ENCODE data around the gene STX1B. TPM values are rescaled to one million over a fixed set of nuclear protein-coding genes. Genes with fewer than 3 reads are reported as not detected.

Gene STX1B
- total RNA-seq, 2 experiments from 2014 or later = 0.47 to 2.1 TPM

GRCh38 chr16:31042866-31043265 lies 32.4 kb upstream of the STX1B start:
- Histone ChIP-seq H3K36me3 (ENCODE audit: insufficient read depth, low read length) (no peaks in the 10 kb centered on the region; the same call in 1 of the 2 replicates), H3K9me2 (ENCODE audit: insufficient read depth, low read length) (no peaks in the 10 kb centered on the region), H3K4me1 (ENCODE audit: insufficient read depth, low read length, poor library complexity, severe bottlenecking) (no peaks in the 10 kb centered on the region), H3K4me2 (ENCODE audit: low read length) (no peak overlapping the region), H4K20me1 (ENCODE audit: insufficient read depth, low read length) (no peaks in the 10 kb centered on the region), H3K79me2 (ENCODE audit: insufficient read depth, low read depth, low read length) (no peaks in the 10 kb centered on the region), H3K9me3 (ENCODE audit: low read length) (no peaks in the 10 kb centered on the region), H3K27ac (ENCODE audit: low read depth, low read length, poor library complexity, severe bottlenecking) (no peak overlapping the region), H2AFZ (ENCODE audit: low read length) (no peak overlapping the region), H3K4me3 (ENCODE audit: low read depth, low read length, poor library complexity, severe bottlenecking) (no peak overlapping the region)
- no peak for DNase-seq (ENCODE audit: low spot score)
- intact Hi-C loops (cut with micrococcal nuclease; ENCODE audit: unreplicated experiment) = no loop called here
- BruUV-seq (replicated peaks) = no TSS peak
- ChIA-PET POLR2A (interaction anchor here (0.5 kb wide), 1 partner anchor 40 kb away, joined by 3 read pairs; no protein-coding TSS in a partner anchor), CTCF (ENCODE audit: unreplicated experiment) (interaction anchor here (0.6 kb wide), 1 partner anchor 9 kb away, joined by 3 read pairs; the partner anchor contains the start of gene STX4)
- TF ChIP-seq EZH2phosphoT487 (IDR thresholded peaks at IDR 0.05; ENCODE audit: borderline replicate concordance, low read depth, low read length) = no peak
- no peak for TF ChIP-seq CTCF (conservative IDR thresholded peaks at IDR 0.05; ENCODE audit: low read length)

GRCh38 chr16:31038993-31039392 lies 28.6 kb upstream of the STX1B start:
- ChIA-PET POLR2A (interaction anchor here (0.5 kb wide), 1 partner anchor 21 kb away, joined by 3 read pairs; no protein-coding TSS in a partner anchor), CTCF (ENCODE audit: unreplicated experiment) (no interaction called here)
- intact Hi-C loops (cut with micrococcal nuclease; ENCODE audit: unreplicated experiment) = no loop called here
- no peak for DNase-seq (ENCODE audit: low spot score)
- Histone ChIP-seq H3K79me2 (ENCODE audit: insufficient read depth, low read depth, low read length) (no peaks in the 10 kb centered on the region; the same call in 1 of the 2 replicates), H4K20me1 (ENCODE audit: insufficient read depth, low read length) (no peaks in the 10 kb centered on the region), H3K27ac (ENCODE audit: low read depth, low read length, poor library complexity, severe bottlenecking) (no peak overlapping the region), H3K4me3 (ENCODE audit: low read depth, low read length, poor library complexity, severe bottlenecking) (no peak overlapping the region), H3K4me1 (ENCODE audit: insufficient read depth, low read length, poor library complexity, severe bottlenecking) (peaks cover 5% of the 10 kb centered on the region), H3K9me2 (ENCODE audit: insufficient read depth, low read length) (no peaks in the 10 kb centered on the region), H3K36me3 (ENCODE audit: insufficient read depth, low read length) (peaks cover 4% of the 10 kb centered on the region; the same call in 1 of the 2 replicates), H3K9me3 (ENCODE audit: low read length) (no peaks in the 10 kb centered on the region), H3K4me2 (ENCODE audit: low read length) (no peak overlapping the region), H2AFZ (ENCODE audit: low read length) (no peak overlapping the region)
- TF ChIP-seq EZH2phosphoT487 (IDR thresholded peaks at IDR 0.05; ENCODE audit: borderline replicate concordance, low read depth, low read length) = no peak
- no peak for TF ChIP-seq CTCF (conservative IDR thresholded peaks at IDR 0.05; ENCODE audit: low read length)
- no TSS peak for BruUV-seq (replicated peaks)

- DNase-seq (ENCODE audit: low spot score) = no peak
- no peak overlapping the region for H3K27ac ChIP-seq (ENCODE audit: low read depth, low read length, poor library complexity, severe bottlenecking)
- intact Hi-C loops (cut with micrococcal nuclease; ENCODE audit: unreplicated experiment) = no loop called here
- H3K79me2 ChIP-seq (ENCODE audit: insufficient read depth, low read depth, low read length) = no peaks in the 10 kb centered on the region; the same call in 1 of the 2 replicates
- H3K4me1 ChIP-seq (ENCODE audit: insufficient read depth, low read length, poor library complexity, severe bottlenecking) = peaks cover 18% of the 10 kb centered on the region
- H4K20me1 ChIP-seq (ENCODE audit: insufficient read depth, low read length) = no peaks in the 10 kb centered on the region
- no peak overlapping the region for H2AFZ ChIP-seq (ENCODE audit: low read length)
- no peaks in the 10 kb centered on the region for H3K9me2 ChIP-seq (ENCODE audit: insufficient read depth, low read length)
- ChIA-PET CTCF (ENCODE audit: unreplicated experiment) (no interaction called here), POLR2A (interaction anchor here (1.1 kb wide), 1 partner anchor 10 kb away, joined by 3 read pairs; no protein-coding TSS in a partner anchor)
- H3K36me3 ChIP-seq (ENCODE audit: insufficient read depth, low read length) = peaks cover 4% of the 10 kb centered on the region; the same call in 1 of the 2 replicates
- H3K4me3 ChIP-seq (ENCODE audit: low read depth, low read length, poor library complexity, severe bottlenecking) = no peak overlapping the region
- H3K9me3 ChIP-seq (ENCODE audit: low read length) = no peaks in the 10 kb centered on the region
- no peak overlapping the region for H3K4me2 ChIP-seq (ENCODE audit: low read length)
- no peak for TF ChIP-seq EZH2phosphoT487 (IDR thresholded peaks at IDR 0.05; ENCODE audit: borderline replicate concordance, low read depth, low read length)
- no peak for TF ChIP-seq CTCF (conservative IDR thresholded peaks at IDR 0.05; ENCODE audit: low read length)
- BruUV-seq (replicated peaks) = no TSS peak
Observed at GRCh38 chr16:31036691-31037090, 26.3 kb upstream of the STX1B start.
